Effector memory CD4-positive, alpha-beta T cell (primary cell): ENCODE data around the gene NDUFA3.
"Not testable (repeated sequence)": the region's sequence is repeated elsewhere in the genome, so short reads cannot be mapped to it uniquely, and the experiment has no call there.

Source experiments
- DNase-seq, 3 donors: peaks; one replicate each; pipeline ENCODE4 v3.0.0-alpha.2; 2020
- H3K27ac ChIP-seq: 2 replicates; pipeline ENCODE4 v1.7.0; 2013; ENCODE audit warnings: mild to moderate bottlenecking, low read length, moderate library complexity; ENCODE audit not compliant: insufficient read depth, poor library complexity, severe bottlenecking
- H3K27me3 ChIP-seq: replicated peaks from 2 replicates; pipeline ENCODE4 v1.7.0; 2013; ENCODE audit warnings: mild to moderate bottlenecking, low read length; ENCODE audit not compliant: insufficient read depth, control insufficient read depth, poor library complexity, severe bottlenecking
- H3K36me3 ChIP-seq: 2 replicates; pipeline ENCODE4 v1.7.0; 2013; ENCODE audit warnings: mild to moderate bottlenecking, low read length, moderate library complexity; ENCODE audit not compliant: control insufficient read depth, insufficient read depth
- H3K4me1 ChIP-seq: 2 replicates; pipeline ENCODE4 v1.7.0; 2013; ENCODE audit warnings: low read length, mild to moderate bottlenecking; ENCODE audit not compliant: control insufficient read depth, insufficient read depth, poor library complexity, severe bottlenecking
- H3K4me3 ChIP-seq: 2 replicates; pipeline ENCODE4 v1.7.0; 2013; ENCODE audit warnings: low read length, low read depth, mild to moderate bottlenecking; ENCODE audit not compliant: insufficient read depth, poor library complexity, severe bottlenecking
- H3K9me3 ChIP-seq: 2 replicates; pipeline ENCODE4 v1.7.0; 2013; ENCODE audit warnings: mild to moderate bottlenecking, low read length, moderate library complexity; ENCODE audit not compliant: control insufficient read depth

NDUFA3 gene

DNA sequence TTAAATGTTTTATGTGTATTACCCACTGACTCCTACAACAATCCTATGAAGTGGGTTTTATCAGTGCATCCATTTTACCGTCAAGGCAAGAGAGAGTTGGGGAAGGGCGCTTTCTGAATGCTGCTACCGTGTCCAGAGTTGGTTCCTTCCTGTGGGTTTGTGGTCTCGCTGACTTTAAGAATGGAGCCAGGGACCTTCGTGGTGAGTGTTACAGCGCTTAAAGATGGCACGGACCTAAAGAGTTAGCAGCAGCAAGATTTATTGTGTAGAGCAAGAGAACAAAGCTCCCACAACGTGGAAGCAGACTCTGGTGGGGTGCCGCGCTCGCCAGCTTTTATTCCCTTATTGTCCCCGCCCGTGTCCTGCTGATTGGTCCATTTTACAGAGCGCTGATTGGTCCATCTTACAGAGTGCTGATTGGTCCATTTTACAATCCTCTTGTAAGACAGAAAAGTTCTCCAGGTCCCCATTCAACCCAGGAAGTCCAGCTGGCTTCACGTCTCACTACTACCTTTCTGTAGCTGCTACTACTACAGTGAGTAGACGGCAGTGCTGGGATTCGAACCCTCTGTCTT lies 8.1 kb upstream of the NDUFA3 start:
- no peak overlapping the region for H3K4me3 ChIP-seq
- H3K9me3 ChIP-seq, result no peaks in the 10 kb centered on the region
- H3K27me3 ChIP-seq, result no peaks in the 10 kb centered on the region
- H3K27ac ChIP-seq, result no peak overlapping the region
- no peaks in the 10 kb centered on the region for H3K36me3 ChIP-seq
- H3K4me1 ChIP-seq, result peaks cover 12% of the 10 kb centered on the region
- no peak for DNase-seq

DNA sequence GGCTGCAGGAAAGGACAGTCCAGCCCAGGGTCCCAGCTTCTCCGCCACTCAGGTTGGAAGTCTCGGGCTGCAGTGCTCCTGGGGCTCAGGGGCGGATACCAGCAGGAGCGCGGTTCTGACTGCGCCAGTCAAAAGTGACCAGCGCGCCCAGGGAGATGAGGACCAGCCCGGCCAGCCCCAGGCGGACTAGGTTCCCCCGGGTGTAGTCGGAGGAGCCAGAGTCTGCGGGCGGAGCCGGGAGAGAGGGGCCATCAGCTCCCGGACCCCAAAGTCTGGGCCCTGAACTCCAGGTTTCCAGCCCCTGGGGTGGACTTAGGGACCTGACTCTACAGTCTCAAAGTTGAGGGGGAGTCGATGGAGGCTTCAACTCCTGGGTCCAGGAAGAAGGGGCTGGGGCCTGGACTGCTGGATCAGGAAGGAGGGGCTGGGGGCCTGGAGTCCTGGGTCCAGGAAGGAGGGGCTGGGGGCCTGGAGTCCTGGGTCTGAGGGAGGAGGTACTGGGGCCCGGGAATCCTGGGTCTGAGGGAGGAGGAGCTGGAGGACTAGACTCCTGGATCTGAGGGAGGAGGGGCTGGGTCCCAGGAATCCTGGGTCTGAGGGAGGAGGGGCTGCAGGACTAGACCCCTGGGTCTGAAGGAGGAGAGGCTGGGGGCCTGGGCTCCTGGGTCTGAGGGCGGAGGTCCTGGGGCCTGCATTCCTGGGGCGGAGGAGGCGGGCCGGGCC lies 7.4 kb upstream of the NDUFA3 start:
- no peaks in the 10 kb centered on the region for H3K27me3 ChIP-seq
- DNase-seq, result no peak
- peak overlapping the region; percentile 37 for H3K4me3 ChIP-seq
- H3K4me1 ChIP-seq, result peaks cover 12% of the 10 kb centered on the region
- no peak overlapping the region for H3K27ac ChIP-seq
- no peaks in the 10 kb centered on the region for H3K36me3 ChIP-seq
- no peaks in the 10 kb centered on the region for H3K9me3 ChIP-seq

DNA sequence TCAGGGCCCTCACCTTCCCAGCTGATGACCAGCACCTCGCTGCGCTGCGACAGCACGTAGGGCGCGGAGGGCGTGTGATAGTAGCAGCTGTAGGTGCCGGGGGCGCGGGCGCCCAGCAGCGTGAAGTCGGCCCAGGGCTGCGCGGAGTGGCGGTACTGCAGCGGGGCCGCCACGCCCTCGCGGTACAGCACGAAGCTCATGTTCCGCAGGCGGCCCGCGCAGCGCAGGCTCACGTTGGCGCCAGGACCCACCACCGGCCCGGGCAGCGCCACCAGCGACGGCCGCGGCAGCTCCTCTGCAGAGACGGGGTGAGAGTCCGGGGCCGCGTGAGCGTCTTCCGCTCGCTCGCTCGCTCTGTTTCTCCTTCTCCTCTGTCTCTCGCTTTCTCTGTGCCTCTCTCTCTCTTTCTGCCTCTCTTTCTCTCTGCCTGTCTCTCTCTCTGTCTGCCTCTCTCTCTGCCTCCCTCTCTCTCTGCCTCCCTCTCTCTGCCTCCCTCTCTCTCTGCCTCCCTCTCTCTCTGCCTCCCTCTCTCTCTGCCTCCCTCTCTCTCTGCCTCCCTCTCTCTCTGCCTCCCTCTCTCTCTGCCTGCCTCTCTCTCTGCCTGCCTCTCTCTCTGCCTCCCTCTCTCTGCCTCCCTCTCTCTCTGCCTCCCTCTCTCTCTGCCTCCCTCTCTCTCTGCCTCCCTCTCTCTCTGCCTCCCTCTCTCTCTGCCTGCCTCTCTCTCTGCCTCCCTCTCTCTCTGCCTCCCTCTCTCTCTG lies 6.6 kb upstream of the NDUFA3 start:
- not testable (repeated sequence) for H3K27ac ChIP-seq, H3K27me3 ChIP-seq, H3K9me3 ChIP-seq, H3K36me3 ChIP-seq
- peak; percentile 18 to 31 (median 28) for DNase-seq
- Histone ChIP-seq H3K4me3 (peak overlapping the region; percentile 37), H3K4me1 (peaks cover 12% of the 10 kb centered on the region)

DNA sequence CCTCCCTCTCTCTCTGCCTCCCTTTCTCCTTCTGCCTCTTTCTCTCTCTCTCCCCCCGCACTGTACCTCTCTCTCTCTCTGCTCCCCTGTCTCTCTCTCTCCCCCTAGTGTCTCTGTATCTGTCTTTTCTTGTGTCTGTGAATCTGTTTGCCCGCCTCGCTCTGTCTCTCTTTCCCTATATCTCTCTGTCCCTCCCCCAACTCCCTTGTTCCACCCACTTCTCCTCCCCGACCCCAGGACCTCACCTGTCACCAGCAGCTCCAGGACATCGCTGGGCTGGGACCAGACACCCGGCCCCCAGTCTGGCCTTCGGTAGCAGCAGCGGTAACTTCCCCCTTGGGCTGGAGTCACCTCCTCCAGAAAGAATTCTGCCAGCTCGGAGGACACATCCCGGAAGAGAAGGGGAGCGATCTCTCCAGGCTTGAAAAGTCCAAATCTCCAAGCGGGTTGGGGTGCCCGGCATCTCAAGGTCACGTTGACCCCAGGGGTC lies 6.0 kb upstream of the NDUFA3 start:
- Histone ChIP-seq H3K4me3 (no peak overlapping the region), H3K27ac (no peak overlapping the region), H3K36me3 (no peaks in the 10 kb centered on the region), H3K4me1 (peaks cover 12% of the 10 kb centered on the region), H3K27me3 (no peaks in the 10 kb centered on the region), H3K9me3 (no peaks in the 10 kb centered on the region)
- DNase-seq, result no peak

DNA sequence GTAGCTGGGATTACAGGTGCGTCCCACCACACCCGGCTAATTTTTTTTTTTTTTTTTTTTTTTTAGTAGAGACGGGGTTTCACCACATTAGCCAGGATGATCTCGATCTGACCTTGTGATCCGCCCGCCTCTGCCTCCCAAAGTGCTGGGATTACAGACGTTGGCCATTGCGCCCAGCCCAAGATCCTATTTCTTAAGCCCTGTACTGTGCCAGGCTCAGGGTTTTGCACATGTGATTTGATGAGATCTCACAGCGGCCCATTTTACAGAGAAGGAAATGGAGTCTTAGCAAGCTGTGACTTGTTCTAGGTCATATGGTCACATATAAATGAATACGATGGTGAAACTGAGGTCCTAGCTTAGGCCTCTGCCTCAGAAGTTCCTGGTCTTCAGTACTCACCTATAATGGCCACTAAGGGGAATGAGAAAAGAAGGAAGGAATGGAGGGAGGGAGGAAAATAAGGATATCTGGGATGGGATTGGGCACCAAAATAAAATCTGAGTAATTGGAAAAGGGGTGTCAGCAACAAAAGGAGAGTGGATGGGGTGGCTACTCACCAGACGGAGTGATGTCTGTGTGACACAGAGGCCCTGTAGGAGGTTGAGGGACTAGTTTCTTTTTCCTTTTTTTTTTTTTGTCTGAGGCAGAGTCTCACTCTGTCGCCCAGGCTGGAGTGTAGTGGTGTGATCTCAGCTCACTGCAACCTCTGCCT lies 3.3 kb upstream of the NDUFA3 start:
- no peaks in the 10 kb centered on the region for H3K27me3 ChIP-seq

DNA sequence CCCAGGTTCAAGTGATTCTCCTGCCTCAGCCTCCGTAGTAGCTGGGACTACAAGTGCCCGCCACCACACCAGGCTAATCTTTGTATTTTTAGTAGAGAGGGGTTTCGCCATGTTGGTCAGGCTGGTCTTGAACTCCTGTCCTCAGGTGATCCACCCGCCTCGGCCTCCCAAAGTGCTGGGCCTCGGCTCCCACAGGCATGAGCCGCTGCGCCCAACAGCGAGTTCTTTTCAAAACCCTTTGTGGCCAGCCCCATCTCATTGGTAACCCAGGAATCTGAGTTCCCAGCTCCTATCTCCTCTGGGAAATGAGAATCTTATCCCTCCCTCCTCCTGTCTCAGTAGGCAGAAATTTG lies 2.8 kb upstream of the NDUFA3 start:
- DNase-seq, H3K27ac ChIP-seq, H3K9me3 ChIP-seq, H3K36me3 ChIP-seq, H3K27me3 ChIP-seq, H3K4me3 ChIP-seq: not testable (repeated sequence)
- H3K4me1 ChIP-seq, result peaks cover 16% of the 10 kb centered on the region

More for the DNA sequence above, 3.3 kb upstream of the NDUFA3 start:
- no peaks in the 10 kb centered on the region for H3K9me3 ChIP-seq
- no peak for DNase-seq
- H3K4me1 ChIP-seq, result peaks cover 16% of the 10 kb centered on the region
- H3K27ac ChIP-seq, result no peak overlapping the region
- no peak overlapping the region for H3K4me3 ChIP-seq
- H3K36me3 ChIP-seq, result no peaks in the 10 kb centered on the region

DNA sequence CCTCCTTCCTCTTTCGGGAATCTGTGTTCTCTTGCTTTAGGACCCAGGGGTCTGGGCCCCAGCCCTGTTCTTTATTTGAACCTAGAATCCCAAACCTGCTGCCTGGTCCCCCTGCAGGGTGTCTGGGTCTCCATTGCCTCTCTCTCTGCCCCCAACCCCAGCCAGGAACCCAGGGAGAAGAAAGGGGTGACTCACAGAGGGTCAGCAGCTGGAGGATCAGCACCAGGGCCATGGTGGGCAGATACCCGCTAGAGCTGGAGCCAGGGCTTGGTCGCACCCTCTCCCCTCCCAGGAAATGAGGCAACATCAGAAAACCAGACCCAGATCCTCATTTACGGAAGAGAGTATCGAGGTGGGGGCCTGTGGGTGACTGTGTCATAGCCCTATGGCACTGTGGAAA lies 2.1 kb upstream of the NDUFA3 start, which contains the start of gene OSCAR:
Gene OSCAR, minus strand, starts transcription at position 243 of the 400 bp plus-strand sequence. Its CDS starts 11 bp downstream, at position 232.
- Histone ChIP-seq H3K9me3 (no peaks in the 10 kb centered on the region), H3K27me3 (no peaks in the 10 kb centered on the region), H3K4me1 (peaks cover 10% of the 10 kb centered on the region), H3K27ac (no peak within 1 kb of the TSS), H3K4me3 (no peak within 1 kb of the TSS), H3K36me3 (peaks cover 2% of the 10 kb centered on the region)
- DNase-seq, result no peak

DNA sequence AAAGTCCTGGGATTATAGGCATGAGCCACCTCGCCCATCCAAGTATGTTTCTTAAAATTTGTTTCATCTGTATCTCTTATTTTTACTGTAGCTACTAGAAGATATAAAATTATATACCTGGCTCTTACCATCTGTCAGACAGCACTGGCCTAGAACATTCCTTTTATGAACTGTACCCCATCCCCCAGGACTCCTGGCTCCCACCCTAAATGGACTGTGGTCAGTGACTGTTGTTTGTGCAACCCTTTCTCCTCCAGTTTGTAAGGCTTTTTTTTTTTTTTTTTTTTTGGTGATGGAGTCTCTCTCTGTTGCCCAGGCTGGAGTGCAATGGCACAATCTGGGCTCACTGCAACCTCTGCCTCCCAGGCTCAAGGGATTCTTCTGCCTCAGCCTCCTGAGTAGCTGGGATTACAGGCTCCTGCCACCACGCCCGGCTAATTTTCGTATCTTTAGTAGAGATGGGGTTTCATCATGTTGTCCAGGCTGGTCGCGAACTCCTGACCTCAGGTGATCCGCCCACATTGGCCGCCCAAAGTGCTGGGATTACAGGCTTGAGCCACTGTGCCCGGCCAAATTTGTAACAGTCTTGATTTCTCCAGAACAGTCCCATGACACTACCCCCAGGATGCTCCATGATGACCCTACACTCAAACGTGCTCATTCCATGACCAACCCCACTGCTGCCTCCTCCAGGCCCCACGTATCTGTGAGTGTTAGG lies 2.5 kb downstream of the NDUFA3 start:
- Histone ChIP-seq H3K4me1 (peaks cover 4% of the 10 kb centered on the region), H3K27ac (no peak overlapping the region), H3K4me3 (no peak overlapping the region), H3K27me3 (no peaks in the 10 kb centered on the region), H3K9me3 (no peaks in the 10 kb centered on the region), H3K36me3 (peaks cover 41% of the 10 kb centered on the region)
- no peak for DNase-seq

DNA sequence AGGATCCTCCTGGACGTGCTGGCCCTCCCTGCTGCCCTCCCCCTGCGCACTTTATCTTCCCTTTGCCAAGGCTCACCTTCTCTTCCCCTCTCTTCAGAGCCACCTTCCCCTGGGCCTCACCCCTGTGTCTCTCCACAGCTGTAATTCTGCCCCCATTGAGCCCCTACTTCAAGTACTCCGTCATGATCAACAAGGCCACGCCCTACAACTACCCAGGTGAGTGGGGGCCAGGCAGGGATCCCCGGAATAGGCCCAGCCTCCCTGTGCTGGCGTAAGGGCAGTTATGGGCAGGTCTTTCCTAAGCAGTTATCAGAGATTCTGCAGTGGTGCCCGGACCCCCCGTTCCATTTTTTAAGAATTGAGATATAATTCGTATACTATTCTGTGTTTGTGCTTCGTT lies 3.1 kb downstream of the NDUFA3 start:
- no peak for DNase-seq
- no peak overlapping the region for H3K27ac ChIP-seq
- no peaks in the 10 kb centered on the region for H3K27me3 ChIP-seq
- H3K36me3 ChIP-seq, result peaks cover 48% of the 10 kb centered on the region
- peaks cover 4% of the 10 kb centered on the region for H3K4me1 ChIP-seq
- H3K4me3 ChIP-seq, result no peak overlapping the region
- no peaks in the 10 kb centered on the region for H3K9me3 ChIP-seq
